A549 (cell line): ENCODE measurements around the gene SORCS2. TPM values are rescaled to one million over a fixed set of nuclear protein-coding genes. Genes with fewer than 3 reads are reported as not detected.

Experiments
- ATAC-seq, 2 experiments: fragments of 200-7000 bp in 1 of 2; fragments of >200 bp in 1 of 2; cut with Nextera tagmentation in 1 of 2; cut with Tn5 transposase in 1 of 2; 3 replicates each; pipeline versions ENCODE4 v1.8.0 to v1.9.1; 2018 to 2020; ENCODE audit warnings: mild to moderate bottlenecking in 1 of 2, moderate library complexity in 1 of 2
- CTCF ChIA-PET: fragments of 300-600 bp; sonication (Branson Sonifier 250); formaldehyde crosslinking; extraction: SDS; loops from one replicate; lab custom pipeline; 2021; ENCODE audit warnings: antibody characterized with exemption, inconsistent platforms; lab: Yijun Ruan, JAX
- POLR2A ChIA-PET: fragments of 350-600 bp; formaldehyde crosslinking; extraction: SDS; loops from one replicate; lab custom pipeline; 2021; ENCODE audit warnings: antibody characterized with exemption, inconsistent platforms; lab: Yijun Ruan, JAX
- DNase-seq, 2 experiments: peaks; one replicate each; pipeline versions ENCODE4 v3.0.0 to v3.0.0-alpha.2; 2011 to 2016; ENCODE audit warnings: low read depth in 1 of 2, low spot score in 1 of 2
- FAIRE-seq: peaks from 2 replicates; lab custom pipeline; 2011; peaks lifted over from hg19 to GRCh38; lab: Jason Lieb, UNC
- H3K27ac ChIP-seq, 2 experiments: fragments of >200 bp; sonication (Bioruptor Twin); formaldehyde crosslinking; 3 replicates each; pipeline ENCODE4 v1.5.1; 2016 to 2017
- H3K4me1 ChIP-seq: fragments of >200 bp; sonication (Bioruptor Twin); formaldehyde crosslinking; 3 replicates; pipeline ENCODE4 v1.6.1; 2016
- H3K4me2 ChIP-seq: fragments of >200 bp; sonication (Bioruptor Twin); formaldehyde crosslinking; 3 replicates; pipeline ENCODE4 v1.6.1; 2016
- H3K4me3 ChIP-seq: fragments of >200 bp; sonication (Bioruptor Twin); formaldehyde crosslinking; 3 replicates; pipeline ENCODE4 v1.5.1; 2016
- H3K9me3 ChIP-seq: fragments of >200 bp; sonication (Bioruptor Twin); formaldehyde crosslinking; 3 replicates; pipeline ENCODE4 v1.6.1; 2016
- ATOH8 ChIP-seq: fragments of 250-450 bp; sonication (Bioruptor Pico); IDR thresholded peaks from 2 replicates; pipeline ENCODE4 v1.5.0; 2020; ENCODE audit warnings: low read depth, mild to moderate bottlenecking, moderate library complexity
- CBX2 ChIP-seq: fragments of 200-600 bp; sonication (generic); IDR thresholded peaks from 2 replicates; pipeline ENCODE4 v1.6.1; 2016; ENCODE audit warnings: low read depth, mild to moderate bottlenecking, borderline replicate concordance
- CEBPB ChIP-seq, 2 experiments: fragments of >200 bp in 1 of 2; sonication (Bioruptor Twin) in 1 of 2; formaldehyde crosslinking in 1 of 2; IDR thresholded peaks; 2 replicates each; pipeline ENCODE4 v1.6.1; 2012 to 2016
- CHD4 ChIP-seq: fragments of 200-600 bp; sonication (generic); IDR thresholded peaks from 2 replicates; pipeline ENCODE4 v1.6.1; 2016; ENCODE audit warnings: antibody characterized with exemption, mild to moderate bottlenecking, borderline replicate concordance
- ESRRA ChIP-seq: fragments of 150-350 bp; IDR thresholded peaks from 2 replicates; pipeline ENCODE4 v1.6.1; 2014; ENCODE audit warnings: mild to moderate bottlenecking, low read length, borderline replicate concordance
- FOSB ChIP-seq: fragments of 250-450 bp; sonication (Bioruptor Pico); IDR thresholded peaks from 2 replicates; pipeline ENCODE4 v1.5.0; 2020; ENCODE audit warnings: mild to moderate bottlenecking, moderate library complexity
- GATA3 ChIP-seq: IDR thresholded peaks from 2 replicates; pipeline ENCODE4 v1.6.1; 2012; ENCODE audit warnings: borderline replicate concordance
- HMGXB4 ChIP-seq: fragments of 250-450 bp; sonication (Bioruptor Pico); IDR thresholded peaks from 2 replicates; pipeline ENCODE4 v1.5.0; 2021; ENCODE audit warnings: mild to moderate bottlenecking, moderate library complexity, borderline replicate concordance
- KDM5A ChIP-seq: fragments of 200-600 bp; sonication (generic); IDR thresholded peaks from 2 replicates; pipeline ENCODE4 v1.6.1; 2016; ENCODE audit warnings: antibody characterized with exemption, mild to moderate bottlenecking
- NFE2L2 ChIP-seq: fragments of 150-350 bp; conservative IDR thresholded peaks from 2 replicates; pipeline ENCODE4 v1.6.1; 2014; ENCODE audit warnings: low read length
- PBX3 ChIP-seq: IDR thresholded peaks from 2 replicates; pipeline ENCODE4 v1.6.1; 2012
- RAD21 ChIP-seq, 2 experiments: fragments of >200 bp in 1 of 2; sonication (Bioruptor Twin) in 1 of 2; formaldehyde crosslinking in 1 of 2; IDR thresholded peaks in 1 of 2; conservative IDR thresholded peaks in 1 of 2; 2 replicates in 1 of 2; 3 replicates in 1 of 2; pipeline ENCODE4 v1.6.1; 2012 to 2018; ENCODE audit warnings: inconsistent platforms in 1 of 2
- RCOR1 ChIP-seq: fragments of 150-350 bp; IDR thresholded peaks from 2 replicates; pipeline ENCODE4 v1.6.1; 2014; ENCODE audit warnings: antibody characterized with exemption, low read length, low read depth
- RFX5 ChIP-seq: fragments of 450-650 bp; IDR thresholded peaks from 2 replicates; pipeline ENCODE4 v1.7.1; 2014; ENCODE audit warnings: antibody characterized with exemption, mild to moderate bottlenecking, moderate library complexity
- RNF2 ChIP-seq: fragments of 200-600 bp; sonication (generic); IDR thresholded peaks from 2 replicates; pipeline ENCODE4 v1.6.1; 2016; ENCODE audit warnings: low read depth, mild to moderate bottlenecking, antibody characterized with exemption, moderate library complexity, borderline replicate concordance
- SREBF2 ChIP-seq: fragments of 450-650 bp; IDR thresholded peaks from 2 replicates; pipeline ENCODE4 v1.6.1; 2014; ENCODE audit warnings: mild to moderate bottlenecking, moderate library complexity
- TP53 ChIP-seq: fragments of 250-450 bp; sonication (Bioruptor Pico); IDR thresholded peaks from 2 replicates; pipeline ENCODE4 v1.5.0; 2021; ENCODE audit warnings: mild to moderate bottlenecking, moderate library complexity
- ZFP36 ChIP-seq: fragments of 450-650 bp; IDR thresholded peaks from 2 replicates; pipeline ENCODE4 v1.6.1; 2014; ENCODE audit warnings: borderline replicate concordance; ENCODE audit not compliant: partially characterized antibody
- ZNF302 ChIP-seq: fragments of 250-450 bp; sonication (Bioruptor Pico); IDR thresholded peaks from 2 replicates; pipeline ENCODE4 v1.9.0; 2021; ENCODE audit warnings: inconsistent platforms, mild to moderate bottlenecking, moderate library complexity
- ZSCAN20 ChIP-seq: fragments of 250-450 bp; sonication (Bioruptor Pico); IDR thresholded peaks from 2 replicates; pipeline ENCODE4 v1.8.0; 2022; ENCODE audit warnings: mild to moderate bottlenecking, moderate library complexity
- WGBS: methylation state at CpG from one replicate; pipeline ENCODE4 v1.1.6; 2017; ENCODE audit errors: missing lambda C conversion rate; 5-methylcytosine and 5-hydroxymethylcytosine counted together
- polyA plus RNA-seq, 4 experiments: library from polyadenylated mRNA; depleted of rRNA in 3 of 4; stranded (reverse); fragments of >200 nt; fragmentation: RNase III in 1 of 4; extraction: RNeasy Plus Mini Kit Qiagen cat#74134 plus additional on column Dnase treatment in 1 of 4; gene quantifications; 2 replicates in 3 of 4; 3 replicates in 1 of 4; pipeline ENCODE4 v1.2.3, GENCODE V29; 2011 to 2017

SORCS2 gene
- polyA plus RNA-seq, 2 of the 4 experiments (the other 2 are of a cell fraction): 1.4 to 4.6 TPM

DNA sequence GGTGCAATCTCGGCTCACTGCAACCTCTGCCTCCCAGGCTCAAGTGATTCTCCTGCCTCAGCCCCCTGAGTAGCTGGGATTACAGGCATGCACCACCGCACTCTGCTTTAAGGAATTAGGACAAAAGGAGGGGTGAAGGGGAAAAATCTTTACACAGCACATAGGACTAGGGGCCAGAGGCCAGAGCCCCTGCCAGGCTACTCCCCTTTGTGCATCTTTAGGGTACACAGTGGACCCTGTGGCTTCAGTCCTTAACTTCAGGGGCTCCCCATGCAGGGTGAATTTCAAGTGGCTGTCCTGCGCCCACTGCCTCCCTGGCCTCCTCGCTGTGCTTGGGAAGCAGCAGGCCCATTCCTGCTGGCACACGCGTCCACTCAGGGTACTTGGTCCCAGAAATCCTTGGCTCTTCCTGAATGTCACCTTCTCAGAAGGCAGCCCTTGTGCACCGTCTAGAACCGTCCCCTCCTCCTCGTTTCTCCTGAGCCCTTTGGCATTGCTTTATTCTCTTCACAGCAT, 381.3 kb downstream of the SORCS2 start:
- TF ChIP-seq CHD4 (no peak), ZNF302 (CRISPR knock-in tag) (no peak), TP53 (CRISPR knock-in tag) (no peak), FOSB (CRISPR knock-in tag) (no peak), CEBPB (IDR thresholded peaks at IDR 0.05) (no peak), RCOR1 (no peak), SREBF2 (no peak), HMGXB4 (CRISPR knock-in tag) (no peak), RFX5 (no peak), RAD21 (conservative IDR thresholded peaks at IDR 0.05 in 1 of 2, IDR thresholded peaks at IDR 0.05 in 1 of 2) (no peak), RNF2 (no peak), ATOH8 (CRISPR knock-in tag) (no peak), ZSCAN20 (CRISPR knock-in tag) (no peak), ZFP36 (no peak), KDM5A (no peak), PBX3 (no peak), GATA3 (no peak), CBX2 (no peak)
- TF ChIP-seq, all 56 proteins: peak for 0
- 60% methylated on average over 9 of the region's 9 CpGs for WGBS
- H3K4me2 ChIP-seq: no peak overlapping the region
- no peak overlapping the region for H3K27ac ChIP-seq
- no peak overlapping the region for H3K4me3 ChIP-seq
- no peaks in the 10 kb centered on the region for H3K4me1 ChIP-seq
- FAIRE-seq (no peak), DNase-seq (no peak), ATAC-seq (no peak)
- ChIA-PET CTCF (no interaction called here), POLR2A (no interaction called here)
- peaks cover 28% of the 10 kb centered on the region for H3K9me3 ChIP-seq

DNA sequence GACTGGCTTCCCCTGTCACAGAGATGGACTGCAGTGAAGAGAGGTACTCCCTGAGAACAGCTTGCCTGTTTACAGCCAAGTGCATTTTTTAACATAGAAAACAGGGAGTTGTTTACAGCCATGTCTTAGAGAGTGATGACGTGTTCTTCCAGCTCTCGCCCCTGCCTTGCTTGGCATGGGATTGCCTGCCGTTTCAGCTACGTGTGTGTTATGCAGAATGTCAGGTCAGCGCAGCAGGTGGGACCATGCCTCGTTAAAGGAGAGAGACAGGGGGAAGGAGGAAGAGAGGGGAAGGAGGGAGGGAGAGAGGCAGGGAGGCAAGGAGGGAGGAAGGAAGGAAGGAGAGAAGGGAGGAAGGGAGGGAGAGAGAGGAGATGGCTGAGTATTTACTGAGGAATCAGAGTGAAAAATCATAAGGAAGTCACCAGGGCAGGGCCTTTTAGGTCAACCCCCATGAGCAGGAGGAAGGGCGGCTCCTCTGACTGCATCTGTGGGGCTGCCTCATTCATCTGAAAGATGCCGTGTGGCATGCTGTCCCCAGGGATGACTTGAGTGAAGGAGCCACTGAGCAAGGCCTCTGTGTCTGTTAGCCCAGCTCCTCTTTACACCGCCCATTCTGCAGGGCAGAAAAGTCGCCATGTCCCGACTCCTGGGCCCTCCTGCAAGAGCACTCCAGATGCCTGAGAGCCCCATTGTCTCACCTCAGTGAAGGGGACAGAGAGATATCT, 382.1 kb downstream of the SORCS2 start:
- ATAC-seq (no peak), FAIRE-seq (no peak)
- ChIA-PET CTCF (no interaction called here), POLR2A (no interaction called here)
- TF ChIP-seq NFE2L2 (no peak), ESRRA (no peak), SREBF2 (no peak)
- TF ChIP-seq, all 56 proteins: peak for 0
- H3K4me2 ChIP-seq: no peak overlapping the region
- no peak overlapping the region for H3K27ac ChIP-seq
- no peak for DNase-seq
- WGBS: 39% methylated on average over 9 of the region's 11 CpGs
- H3K4me1 ChIP-seq: no peaks in the 10 kb centered on the region
- H3K9me3 ChIP-seq: peaks cover 36% of the 10 kb centered on the region
- no peak overlapping the region for H3K4me3 ChIP-seq
